ENCODE measurements around the gene XKR3.
"Not testable (repeated sequence)": the region's sequence is repeated elsewhere in the genome, so short reads cannot be mapped to it uniquely, and the experiment has no call there.

XKR3 gene

GRCh38 chr22:16783930-16784354 is 41.3 kb downstream of the XKR3 start:
- no peak overlapping the region for H3K4me3 ChIP-seq
- TF ChIP-seq Cebpa-rat (IDR thresholded peaks at IDR 0.05) = no peak
- H3K4me2 ChIP-seq = no peak overlapping the region
- no peaks in the 10 kb centered on the region for H3K27me3 ChIP-seq
- no peaks in the 10 kb centered on the region for H3K9me3 ChIP-seq
- H3K27ac ChIP-seq = no peak overlapping the region
- no peaks in the 10 kb centered on the region for H3K36me3 ChIP-seq
- peaks cover 1% of the 10 kb centered on the region for H3K4me1 ChIP-seq
- H3K9ac ChIP-seq = no peak overlapping the region
- H4K20me1 ChIP-seq = no peaks in the 10 kb centered on the region

DNA sequence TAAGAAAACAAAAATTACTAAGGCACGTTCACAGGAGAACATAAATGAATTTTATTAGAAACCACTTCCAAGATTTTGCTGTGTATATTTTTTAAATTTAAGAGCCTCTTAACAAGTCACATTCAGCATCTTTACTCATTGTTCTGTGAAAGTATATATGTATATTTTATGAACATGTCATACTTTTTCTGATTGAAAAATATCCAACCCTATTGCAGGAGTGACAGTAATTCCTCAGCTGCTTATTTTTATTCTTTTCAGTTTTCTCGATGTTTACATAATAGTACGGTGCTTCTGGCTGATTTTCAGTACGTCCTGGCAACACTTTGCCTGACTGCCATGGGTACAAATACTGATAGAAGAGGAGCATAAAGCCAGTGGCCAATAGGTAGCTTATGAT is 41.8 kb downstream of the XKR3 start:
- Histone ChIP-seq H3K9me3 (no peaks in the 10 kb centered on the region), H4K20me1 (no peaks in the 10 kb centered on the region), H3K36me3 (no peaks in the 10 kb centered on the region), H3K27me3 (no peaks in the 10 kb centered on the region), H3K27ac (no peak overlapping the region), H3K4me2 (no peak overlapping the region), H3K4me3 (no peak overlapping the region), H3K9ac (no peak overlapping the region), H3K4me1 (peaks cover 6% of the 10 kb centered on the region)
- TF ChIP-seq Cebpa-rat (IDR thresholded peaks at IDR 0.05) = no peak

- Histone ChIP-seq H3K4me3 (no peak overlapping the region), H3K4me1 (peaks cover 7% of the 10 kb centered on the region), H4K20me1 (no peaks in the 10 kb centered on the region), H3K27ac (no peak overlapping the region), H3K9ac (no peak overlapping the region), H3K9me3 (no peaks in the 10 kb centered on the region), H3K36me3 (no peaks in the 10 kb centered on the region), H3K27me3 (no peaks in the 10 kb centered on the region), H3K4me2 (no peak overlapping the region)
- no peak for TF ChIP-seq Cebpa-rat (IDR thresholded peaks at IDR 0.05)
Observed at GRCh38 chr22:16781764-16782329, 43.4 kb downstream of the XKR3 start.

DNA sequence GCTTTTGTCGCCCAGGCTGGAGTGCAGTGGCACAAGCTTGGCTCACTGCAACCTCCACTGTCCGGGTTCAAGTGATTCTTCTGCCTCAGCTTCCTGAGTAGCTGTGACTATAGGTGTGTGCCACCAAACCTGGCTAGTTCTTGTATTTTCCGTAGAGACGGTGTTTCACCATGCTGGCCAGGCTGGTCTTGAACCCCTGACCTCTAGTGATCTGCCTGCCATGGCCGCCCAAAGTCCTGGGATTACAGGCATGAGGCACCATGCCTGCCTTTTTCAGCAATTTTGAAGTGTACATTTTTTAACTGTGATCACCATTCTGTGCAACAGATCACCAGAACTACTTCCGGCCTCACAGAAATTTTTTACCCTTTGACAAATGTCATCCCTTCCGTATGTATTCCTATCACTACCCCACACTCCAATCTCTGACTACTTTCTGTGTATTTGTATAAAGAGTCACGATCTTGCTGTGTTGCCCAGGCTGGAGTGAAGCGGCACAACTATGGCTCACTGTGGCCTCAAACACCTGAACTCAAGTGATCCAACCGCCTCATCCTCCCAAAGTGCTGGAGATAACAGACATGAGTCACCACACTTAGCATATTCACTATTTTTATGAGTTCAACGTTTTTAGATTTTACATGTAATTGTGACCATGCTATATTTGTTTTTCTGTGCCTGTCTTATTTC is 44.0 kb downstream of the XKR3 start:
- Histone ChIP-seq H3K9ac (no peak overlapping the region), H4K20me1 (no peaks in the 10 kb centered on the region), H3K4me3 (no peak overlapping the region), H3K27ac (no peak overlapping the region), H3K9me3 (no peaks in the 10 kb centered on the region), H3K4me1 (peaks cover 7% of the 10 kb centered on the region), H3K36me3 (no peaks in the 10 kb centered on the region), H3K27me3 (no peaks in the 10 kb centered on the region), H3K4me2 (no peak overlapping the region)
- TF ChIP-seq Cebpa-rat (IDR thresholded peaks at IDR 0.05) = no peak

DNA sequence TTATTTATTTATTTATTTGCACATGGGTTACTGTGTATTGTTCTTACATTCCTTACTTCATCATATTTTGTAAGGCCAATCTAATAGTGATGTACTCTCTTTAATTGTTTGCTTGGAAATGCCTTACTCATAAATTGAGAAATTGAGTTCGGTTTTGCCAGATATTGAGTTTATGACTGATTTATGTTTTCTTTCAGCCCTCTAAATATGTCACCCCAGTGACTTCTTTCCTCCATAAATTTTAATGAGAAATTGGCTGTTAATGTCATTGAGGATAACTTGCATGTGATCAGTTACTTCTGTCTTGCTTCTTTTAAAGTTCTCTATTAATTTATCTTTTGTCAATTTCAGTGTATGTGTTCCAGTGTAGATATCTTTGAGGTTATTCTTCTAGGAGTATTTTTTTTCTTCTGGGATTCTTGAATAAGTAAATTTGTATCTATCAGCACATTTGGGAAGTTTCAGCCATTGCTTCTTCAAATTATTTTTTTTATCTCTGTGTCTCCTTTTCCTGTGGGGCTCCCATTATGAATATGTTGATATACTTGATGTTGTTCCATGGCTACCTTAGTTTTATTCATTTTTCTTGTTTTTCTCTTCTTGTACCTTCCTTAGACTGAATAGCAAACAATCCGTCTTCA is 47.8 kb downstream of the XKR3 start:
- Histone ChIP-seq H3K9ac (no peak overlapping the region), H3K27me3 (no peaks in the 10 kb centered on the region), H3K4me1 (peaks cover 16% of the 10 kb centered on the region), H3K36me3 (no peaks in the 10 kb centered on the region), H4K20me1 (no peaks in the 10 kb centered on the region), H3K4me3 (no peak overlapping the region), H3K4me2 (no peak overlapping the region), H3K27ac (no peak overlapping the region), H3K9me3 (peaks cover 4% of the 10 kb centered on the region)
- TF ChIP-seq Cebpa-rat (IDR thresholded peaks at IDR 0.05) = no peak

- peaks cover 16% of the 10 kb centered on the region for H3K4me1 ChIP-seq
- H3K4me3 ChIP-seq = no peak overlapping the region
- H3K9ac ChIP-seq = no peak overlapping the region
- no peak for TF ChIP-seq Cebpa-rat (IDR thresholded peaks at IDR 0.05)
- H3K36me3 ChIP-seq = no peaks in the 10 kb centered on the region
- no peak overlapping the region for H3K4me2 ChIP-seq
- no peak overlapping the region for H3K27ac ChIP-seq
- H3K27me3 ChIP-seq = no peaks in the 10 kb centered on the region
- peaks cover 4% of the 10 kb centered on the region for H3K9me3 ChIP-seq
- no peaks in the 10 kb centered on the region for H4K20me1 ChIP-seq
Observed at GRCh38 chr22:16776080-16776479, 49.1 kb downstream of the XKR3 start.

- H3K4me2 ChIP-seq = peak overlapping the region; percentile 25
- peaks cover 4% of the 10 kb centered on the region for H3K9me3 ChIP-seq
- no peaks in the 10 kb centered on the region for H3K36me3 ChIP-seq
- no peak overlapping the region for H3K4me3 ChIP-seq
- H3K4me1 ChIP-seq = peaks cover 16% of the 10 kb centered on the region
- H4K20me1 ChIP-seq = no peaks in the 10 kb centered on the region
- no peak overlapping the region for H3K9ac ChIP-seq
- no peaks in the 10 kb centered on the region for H3K27me3 ChIP-seq
- H3K27ac ChIP-seq = no peak overlapping the region
- TF ChIP-seq Cebpa-rat (IDR thresholded peaks at IDR 0.05) = no peak
Observed at GRCh38 chr22:16774911-16775500, 50.2 kb downstream of the XKR3 start.

GRCh38 chr22:16771569-16771968 is 53.6 kb downstream of the XKR3 start:
- H3K36me3 ChIP-seq, H3K9me3 ChIP-seq, H3K27me3 ChIP-seq, H3K4me3 ChIP-seq, H3K27ac ChIP-seq, H3K4me2 ChIP-seq, H4K20me1 ChIP-seq, H3K4me1 ChIP-seq, H3K9ac ChIP-seq: not testable (repeated sequence)

- not testable (repeated sequence) for H3K4me3 ChIP-seq, H3K4me1 ChIP-seq, H3K36me3 ChIP-seq, H3K27me3 ChIP-seq, H3K9ac ChIP-seq, H4K20me1 ChIP-seq, H3K4me2 ChIP-seq, H3K27ac ChIP-seq
- peaks cover 13% of the 10 kb centered on the region for H3K9me3 ChIP-seq
Observed at GRCh38 chr22:16767927-16768326, 57.3 kb downstream of the XKR3 start.

GRCh38 chr22:16762224-16762623 is 63.0 kb downstream of the XKR3 start:
- H3K4me3 ChIP-seq, H3K27me3 ChIP-seq, H3K4me1 ChIP-seq, H3K9ac ChIP-seq, H3K4me2 ChIP-seq, H3K27ac ChIP-seq, H3K36me3 ChIP-seq, H4K20me1 ChIP-seq: not testable (repeated sequence)
- H3K9me3 ChIP-seq = peaks cover 13% of the 10 kb centered on the region

DNA sequence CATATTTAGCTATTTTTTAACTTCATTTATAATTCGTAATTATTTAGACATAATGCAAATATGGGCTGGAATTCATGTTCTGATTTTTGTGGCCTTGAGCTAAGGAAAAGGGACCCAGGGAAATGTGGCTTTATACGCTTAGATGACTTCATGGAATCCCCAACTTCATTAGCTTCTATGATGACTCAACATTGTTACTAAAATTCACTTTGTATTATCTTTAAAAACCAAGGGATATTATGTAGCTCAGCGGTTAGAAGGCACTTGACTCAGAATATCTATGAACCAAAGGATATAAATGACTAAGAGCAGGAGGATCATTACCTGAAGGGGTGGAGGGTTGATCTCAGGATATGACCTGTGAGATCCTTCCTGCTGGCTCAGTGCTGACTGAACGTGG is 64.8 kb downstream of the XKR3 start:
- H3K9ac ChIP-seq, H3K27ac ChIP-seq, H3K9me3 ChIP-seq, H3K4me2 ChIP-seq, H3K4me1 ChIP-seq, H3K4me3 ChIP-seq, H3K27me3 ChIP-seq, H4K20me1 ChIP-seq, H3K36me3 ChIP-seq: not testable (repeated sequence)

GRCh38 chr22:16749282-16749681 is 75.9 kb downstream of the XKR3 start:
- peaks cover 26% of the 10 kb centered on the region for H3K9me3 ChIP-seq
- H3K4me2 ChIP-seq, H3K4me1 ChIP-seq, H3K27ac ChIP-seq, H3K27me3 ChIP-seq, H3K9ac ChIP-seq, H3K36me3 ChIP-seq, H3K4me3 ChIP-seq, H4K20me1 ChIP-seq: not testable (repeated sequence)

GRCh38 chr22:16748160-16748929 is 76.9 kb downstream of the XKR3 start:
- not testable (repeated sequence) for H3K36me3 ChIP-seq, H3K27me3 ChIP-seq, H3K27ac ChIP-seq, H3K4me2 ChIP-seq, H4K20me1 ChIP-seq, H3K4me3 ChIP-seq, H3K9ac ChIP-seq
- peaks cover 26% of the 10 kb centered on the region for H3K9me3 ChIP-seq
- H3K4me1 ChIP-seq = peaks cover 15% of the 10 kb centered on the region
